OCI-LY1 (cell line): Measurements from ENCODE around the gene IFNLR1.
"Not testable (repeated sequence)": the region's sequence is repeated elsewhere in the genome, so short reads cannot be mapped to it uniquely, and the experiment has no call there.

ENCODE experiments used
- H2AFZ ChIP-seq: fragments of 200-600 bp; sonication (generic), shearing (Covaris generic); 2 replicates; pipeline ENCODE4 v1.6.0; 2014; ENCODE audit warnings: antibody characterized with exemption, mild to moderate bottlenecking, low read length
- H3F3A ChIP-seq: fragments of 200-600 bp; sonication (generic), shearing (Covaris generic); 2 replicates; pipeline ENCODE4 v1.6.0; 2014; ENCODE audit warnings: mild to moderate bottlenecking, antibody characterized with exemption, low read length, moderate library complexity; ENCODE audit not compliant: insufficient read depth
- H3K27ac ChIP-seq: fragments of 200-600 bp; sonication (generic); 2 replicates; pipeline ENCODE4 v1.5.1; 2014; ENCODE audit warnings: low read length, mixed run types, mild to moderate bottlenecking, low read depth; ENCODE audit not compliant: poor library complexity, severe bottlenecking
- H3K27me3 ChIP-seq: fragments of 200-600 bp; sonication (generic); 2 replicates; pipeline ENCODE4 v1.6.0; 2014; ENCODE audit warnings: antibody characterized with exemption, mild to moderate bottlenecking, low read length, moderate library complexity; ENCODE audit not compliant: insufficient read depth
- H3K36me3 ChIP-seq: fragments of 200-600 bp; sonication (generic); 2 replicates; pipeline ENCODE4 v1.6.1; 2014; ENCODE audit warnings: mild to moderate bottlenecking, antibody characterized with exemption, low read length, moderate library complexity, mixed read lengths; ENCODE audit not compliant: insufficient read depth
- H3K4me1 ChIP-seq: fragments of 200-600 bp; sonication (generic); 2 replicates; pipeline ENCODE4 v1.5.1; 2014; ENCODE audit warnings: mild to moderate bottlenecking, low read length, moderate library complexity; ENCODE audit not compliant: insufficient read depth, severe bottlenecking
- H3K4me2 ChIP-seq: fragments of 200-600 bp; sonication (generic), shearing (Covaris generic); 2 replicates; pipeline ENCODE4 v1.6.1; 2014; ENCODE audit warnings: low read length
- H3K4me3 ChIP-seq: fragments of 200-600 bp; sonication (generic); 2 replicates; pipeline ENCODE4 v1.5.1; 2014; ENCODE audit warnings: low read length, low read depth, mild to moderate bottlenecking, mixed read lengths; ENCODE audit not compliant: poor library complexity, severe bottlenecking
- H3K79me2 ChIP-seq: fragments of 200-600 bp; shearing (Covaris generic); 2 replicates; pipeline ENCODE4 v1.6.1; 2016; ENCODE audit warnings: mixed run types, low read length, mixed read lengths; ENCODE audit not compliant: insufficient read depth
- H3K9ac ChIP-seq: fragments of 200-600 bp; sonication (generic), shearing (Covaris generic); 2 replicates; pipeline ENCODE4 v1.6.1; 2014; ENCODE audit warnings: mild to moderate bottlenecking, low read length, mixed read lengths
- H3K9me2 ChIP-seq: fragments of 200-600 bp; sonication (generic), shearing (Covaris generic); 2 replicates; pipeline ENCODE4 v1.6.1; 2014; ENCODE audit warnings: low read depth, mild to moderate bottlenecking, low read length, mixed read lengths
- H3K9me3 ChIP-seq: fragments of 200-600 bp; shearing (Covaris generic); 2 replicates; pipeline ENCODE4 v1.6.1; 2014; ENCODE audit warnings: low read length, mixed read lengths
- H4K20me1 ChIP-seq: fragments of 200-600 bp; sonication (generic), shearing (Covaris generic); 2 replicates; pipeline ENCODE4 v1.6.0; 2016; ENCODE audit warnings: mild to moderate bottlenecking, low read length; ENCODE audit not compliant: insufficient read depth
- EZH2 ChIP-seq: fragments of 200-600 bp; sonication (generic), shearing (Covaris generic); IDR thresholded peaks from 2 replicates; pipeline ENCODE4 v1.8.0; 2017; ENCODE audit warnings: borderline replicate concordance, mixed run types, mild to moderate bottlenecking, antibody characterized with exemption, low read length, moderate library complexity, mixed read lengths
- TF ChIP-seq, protein P1 (sequence below): fragments of 200-600 bp; sonication (generic), shearing (Covaris generic); IDR thresholded peaks from 2 replicates; pipeline ENCODE4 v1.5.1; 2017; ENCODE audit warnings: mild to moderate bottlenecking, antibody characterized with exemption, low read length, moderate library complexity, mixed read lengths

Gene IFNLR1

DNA sequence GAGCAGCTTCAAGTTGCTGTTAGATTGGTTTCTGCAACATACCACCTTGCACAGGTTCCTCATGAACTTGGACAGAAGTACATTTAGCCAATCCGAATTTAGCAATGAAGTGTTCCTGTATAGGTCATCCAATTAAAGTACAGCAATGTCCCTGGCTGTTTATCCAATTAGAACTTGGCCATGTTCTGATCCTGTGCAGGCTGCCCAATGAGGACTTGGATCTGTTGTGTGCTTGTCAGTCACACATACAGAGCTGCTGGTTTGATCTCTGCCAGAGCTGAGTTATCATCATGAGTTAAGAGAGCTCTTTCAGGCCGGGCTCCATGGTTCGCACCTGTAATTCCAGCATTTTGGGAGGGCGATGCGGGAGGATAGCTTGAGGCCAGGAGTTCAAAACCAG lies 22.0 kb upstream of the IFNLR1 start:
- Histone ChIP-seq H2AFZ (no peak overlapping the region), H3K4me1 (peaks cover 24% of the 10 kb centered on the region), H4K20me1 (no peaks in the 10 kb centered on the region), H3K4me2 (no peak overlapping the region), H3K9me3 (0 out of 2 replicates have a peak, but pooled peaks cover 2% of the 10 kb centered on the region), H3F3A (no peaks in the 10 kb centered on the region), H3K27me3 (no peaks in the 10 kb centered on the region), H3K79me2 (no peaks in the 10 kb centered on the region), H3K9ac (no peak overlapping the region), H3K4me3 (no peak overlapping the region), H3K36me3 (no peaks in the 10 kb centered on the region; the same call in 1 of the 2 replicates), H3K9me2 (no peaks in the 10 kb centered on the region), H3K27ac (no peak overlapping the region)
- no peak for TF ChIP-seq EZH2
- TF ChIP-seq, protein P1, sequence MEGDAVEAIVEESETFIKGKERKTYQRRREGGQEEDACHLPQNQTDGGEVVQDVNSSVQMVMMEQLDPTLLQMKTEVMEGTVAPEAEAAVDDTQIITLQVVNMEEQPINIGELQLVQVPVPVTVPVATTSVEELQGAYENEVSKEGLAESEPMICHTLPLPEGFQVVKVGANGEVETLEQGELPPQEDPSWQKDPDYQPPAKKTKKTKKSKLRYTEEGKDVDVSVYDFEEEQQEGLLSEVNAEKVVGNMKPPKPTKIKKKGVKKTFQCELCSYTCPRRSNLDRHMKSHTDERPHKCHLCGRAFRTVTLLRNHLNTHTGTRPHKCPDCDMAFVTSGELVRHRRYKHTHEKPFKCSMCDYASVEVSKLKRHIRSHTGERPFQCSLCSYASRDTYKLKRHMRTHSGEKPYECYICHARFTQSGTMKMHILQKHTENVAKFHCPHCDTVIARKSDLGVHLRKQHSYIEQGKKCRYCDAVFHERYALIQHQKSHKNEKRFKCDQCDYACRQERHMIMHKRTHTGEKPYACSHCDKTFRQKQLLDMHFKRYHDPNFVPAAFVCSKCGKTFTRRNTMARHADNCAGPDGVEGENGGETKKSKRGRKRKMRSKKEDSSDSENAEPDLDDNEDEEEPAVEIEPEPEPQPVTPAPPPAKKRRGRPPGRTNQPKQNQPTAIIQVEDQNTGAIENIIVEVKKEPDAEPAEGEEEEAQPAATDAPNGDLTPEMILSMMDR = no peak

- Histone ChIP-seq H2AFZ (no peak overlapping the region), H3K4me1 (peaks cover 38% of the 10 kb centered on the region), H3K36me3 (no peaks in the 10 kb centered on the region; the same call in 1 of the 2 replicates), H3K4me3 (no peak overlapping the region), H3K27me3 (no peaks in the 10 kb centered on the region), H3K9me3 (0 out of 2 replicates have a peak, but pooled peaks cover 2% of the 10 kb centered on the region), H4K20me1 (no peaks in the 10 kb centered on the region), H3K9me2 (no peaks in the 10 kb centered on the region), H3F3A (no peaks in the 10 kb centered on the region), H3K79me2 (no peaks in the 10 kb centered on the region), H3K4me2 (no peak overlapping the region), H3K27ac (no peak overlapping the region), H3K9ac (no peak overlapping the region)
- TF ChIP-seq EZH2 = no peak
- TF ChIP-seq, protein P1 = no peak
Observed at GRCh38 chr1:24207709-24208108, 20.6 kb upstream of the IFNLR1 start.

GRCh38 chr1:24207395-24207687 lies 20.3 kb upstream of the IFNLR1 start:
- H2AFZ ChIP-seq, H3K27ac ChIP-seq, H4K20me1 ChIP-seq, H3K36me3 ChIP-seq, H3K27me3 ChIP-seq, H3K79me2 ChIP-seq, H3K9ac ChIP-seq, H3K4me2 ChIP-seq, H3K9me2 ChIP-seq, H3K4me3 ChIP-seq, H3K9me3 ChIP-seq, H3F3A ChIP-seq: not testable (repeated sequence)
- peaks cover 42% of the 10 kb centered on the region for H3K4me1 ChIP-seq

- TF ChIP-seq, protein P1 = no peak
- no peak for TF ChIP-seq EZH2
- Histone ChIP-seq H3K36me3 (no peaks in the 10 kb centered on the region; the same call in 1 of the 2 replicates), H2AFZ (no peak overlapping the region), H3K9me2 (no peaks in the 10 kb centered on the region), H3K79me2 (no peaks in the 10 kb centered on the region), H4K20me1 (no peaks in the 10 kb centered on the region), H3K9me3 (0 out of 2 replicates have a peak, but pooled peaks cover 2% of the 10 kb centered on the region), H3K4me3 (no peak overlapping the region), H3K27ac (peak overlapping the region; percentile 92), H3K27me3 (no peaks in the 10 kb centered on the region), H3K4me2 (no peak overlapping the region), H3K9ac (no peak overlapping the region), H3K4me1 (peaks cover 48% of the 10 kb centered on the region), H3F3A (no peaks in the 10 kb centered on the region)
Observed at GRCh38 chr1:24206516-24207394, 19.7 kb upstream of the IFNLR1 start.
